HCT116 (cell line): ENCODE data around the gene CACNA1E. TPM values are rescaled to one million over a fixed set of nuclear protein-coding genes. Genes with fewer than 3 reads are reported as not detected.

Experiments
- ATAC-seq: fragments of 200-7000 bp; cut with Tn5 transposase; 2 replicates; pipeline ENCODE4 v1.9.1; 2020; ENCODE audit warnings: mild to moderate bottlenecking, moderate library complexity
- BruUV-seq: library from RNA; stranded (reverse); fragments of 400-500 nt; replicated peaks from 2 replicates; lab custom pipeline; 2021; lab: Mats Ljungman, UMichigan
- CTCF ChIA-PET: fragments of 300-600 bp; sonication (Branson Sonifier 250); formaldehyde crosslinking; loops from one replicate; lab custom pipeline; 2021; ENCODE audit warnings: antibody characterized with exemption; lab: Charles Lee
- POLR2A ChIA-PET: fragments of 300-600, 350-600 bp; sonication (Branson Sonifier 250); formaldehyde crosslinking; loops from one replicate; lab custom pipeline; 2021; ENCODE audit warnings: antibody characterized with exemption; lab: Charles Lee
- RAD21 ChIA-PET, 2 experiments: fragments of 300-600 bp; sonication (Branson Sonifier 250); formaldehyde crosslinking; loops; one replicate each; lab custom pipeline; 2023; ENCODE audit warnings: low total read pairs in 2 of 2; ENCODE audit not compliant: uncharacterized antibody in 2 of 2, unreplicated experiment in 2 of 2, low non-redundant PET in 1 of 2; lab: Charles Lee
- DNase-seq: peaks from one replicate; pipeline ENCODE4 v3.0.0-alpha.2; 2010; ENCODE audit warnings: low read depth, low spot score
- H2AFZ ChIP-seq: fragments of 200-600 bp; shearing (Covaris generic), sonication (generic); 2 replicates; pipeline ENCODE4 v1.6.1; 2017; ENCODE audit warnings: low read depth, mixed run types, mixed read lengths, antibody characterized with exemption, low read length; ENCODE audit not compliant: poor library complexity, severe bottlenecking
- H3K27ac ChIP-seq: 2 replicates; pipeline ENCODE4 v1.5.1; 2012; ENCODE audit warnings: low read depth, low read length
- H3K27me3 ChIP-seq: fragments of 200-600 bp; sonication (generic); 2 replicates; pipeline ENCODE4 v1.6.1; 2016; ENCODE audit warnings: mixed run types, low read length, mixed read lengths; ENCODE audit not compliant: insufficient read depth
- H3K36me3 ChIP-seq, 2 experiments: fragments of 200-500 bp in 1 of 2; fragments of 200-600 bp in 1 of 2; sonication (Bioruptor generic) in 1 of 2; sonication (generic) in 1 of 2; 2 replicates each; pipeline versions ENCODE4 v1.5.1 to v1.6.1; 2014 to 2016; ENCODE audit warnings: low read length in 2 of 2, inconsistent platforms in 1 of 2, mixed read lengths in 1 of 2, mixed run types in 1 of 2; ENCODE audit not compliant: insufficient read depth in 2 of 2, control insufficient read depth in 1 of 2
- H3K4me1 ChIP-seq, 2 experiments: fragments of 200-600 bp in 1 of 2; sonication (generic) in 1 of 2; 2 replicates each; pipeline versions ENCODE4 v1.5.1 to v1.6.1; 2012 to 2017; ENCODE audit warnings: low read length in 2 of 2, inconsistent platforms in 1 of 2, mild to moderate bottlenecking in 1 of 2, mixed read lengths in 1 of 2, mixed run types in 1 of 2, moderate library complexity in 1 of 2; ENCODE audit not compliant: insufficient read depth in 2 of 2, control insufficient read depth in 1 of 2
- H3K4me2 ChIP-seq: fragments of 200-600 bp; sonication (generic); 2 replicates; pipeline ENCODE4 v1.6.1; 2017; ENCODE audit warnings: mixed run types, low read length, mixed read lengths
- H3K4me3 ChIP-seq, 2 experiments: fragments of 200-600 bp in 1 of 2; sonication (generic) in 1 of 2; replicated peaks in 1 of 2; 2 replicates each; pipeline ENCODE4 v1.5.1; 2011 to 2016; ENCODE audit warnings: low read length in 2 of 2, control low read depth in 1 of 2, low read depth in 1 of 2, mild to moderate bottlenecking in 1 of 2, mixed read lengths in 1 of 2, mixed run types in 1 of 2
- H3K79me2 ChIP-seq: fragments of 200-600 bp; sonication (generic); 2 replicates; pipeline ENCODE4 v1.6.1; 2017; ENCODE audit warnings: mild to moderate bottlenecking, mixed run types, low read length, moderate library complexity, mixed read lengths; ENCODE audit not compliant: insufficient read depth
- H3K9ac ChIP-seq: fragments of 200-600 bp; sonication (generic); 2 replicates; pipeline ENCODE4 v1.6.1; 2016; ENCODE audit warnings: low read length, mixed read lengths
- H3K9me2 ChIP-seq: fragments of 200-600 bp; sonication (generic), shearing (Covaris generic); 2 replicates; pipeline ENCODE4 v1.6.1; 2017; ENCODE audit warnings: mixed run types, mild to moderate bottlenecking, moderate library complexity; ENCODE audit not compliant: insufficient read depth
- H3K9me3 ChIP-seq, 2 experiments: fragments of 200-500 bp in 1 of 2; fragments of 200-600 bp in 1 of 2; sonication (Bioruptor generic) in 1 of 2; sonication (generic) in 1 of 2; 2 replicates each; pipeline ENCODE4 v1.6.1; 2014 to 2017; ENCODE audit warnings: low read length in 2 of 2, mixed read lengths in 2 of 2, inconsistent platforms in 1 of 2, low read depth in 1 of 2, mild to moderate bottlenecking in 1 of 2, mixed run types in 1 of 2, moderate library complexity in 1 of 2; ENCODE audit not compliant: control insufficient read depth in 1 of 2, insufficient read depth in 1 of 2
- H4K20me1 ChIP-seq: fragments of 200-600 bp; sonication (generic), shearing (Covaris generic); 2 replicates; pipeline ENCODE4 v1.6.1; 2017; ENCODE audit warnings: mixed run types, mild to moderate bottlenecking, moderate library complexity; ENCODE audit not compliant: insufficient read depth
- EGR1 ChIP-seq: IDR thresholded peaks from 2 replicates; pipeline ENCODE4 v1.6.1; 2012; ENCODE audit warnings: low read depth
- EZH2phosphoT487 ChIP-seq: fragments of 200-600 bp; IDR thresholded peaks from 2 replicates; pipeline ENCODE4 v1.6.1; 2018; ENCODE audit warnings: antibody characterized with exemption, borderline replicate concordance
- POLR2A ChIP-seq: IDR thresholded peaks from 2 replicates; pipeline ENCODE4 v1.7.0; 2011; ENCODE audit warnings: borderline replicate concordance; ENCODE audit not compliant: insufficient read depth, insufficient read length; ENCODE audit errors: extremely low read depth
- POLR2AphosphoS5 ChIP-seq: IDR thresholded peaks from 2 replicates; pipeline ENCODE4 v1.6.1; 2011; ENCODE audit warnings: mild to moderate bottlenecking, low read depth, low read length, moderate library complexity
- RAD21 ChIP-seq: IDR thresholded peaks from 2 replicates; pipeline ENCODE4 v1.6.1; 2012; ENCODE audit warnings: low read depth, mild to moderate bottlenecking
- TCF7L2 ChIP-seq: IDR thresholded peaks from 2 replicates; pipeline ENCODE4 v1.7.0; 2011; ENCODE audit warnings: borderline replicate concordance, inconsistent platforms; ENCODE audit not compliant: insufficient read depth, insufficient read length; ENCODE audit errors: extremely low read depth
- intact Hi-C: fragments of 100-400 bp; cut with micrococcal nuclease; formaldehyde crosslinking; loops from 2 replicates; pipeline ENCODE4 v1.10.0; 2022
- total RNA-seq: library from RNA; stranded (reverse); gene quantifications from one replicate; pipeline ENCODE4 v1.2.1, GENCODE V29; 2021; ENCODE audit not compliant: unreplicated experiment
- TF ChIP-seq, protein P1 (sequence below): IDR thresholded peaks from 2 replicates; pipeline ENCODE4 v1.6.1; 2012; ENCODE audit warnings: low read depth
- TF ChIP-seq, protein P2 (sequence below): IDR thresholded peaks from 2 replicates; pipeline ENCODE4 v1.6.1; 2011; ENCODE audit warnings: mild to moderate bottlenecking, low read length, moderate library complexity; ENCODE audit not compliant: insufficient replicate concordance; ENCODE audit errors: extremely low read depth
- TF ChIP-seq, protein P3 (sequence below): IDR thresholded peaks from 2 replicates; pipeline ENCODE4 v1.6.1; 2012

CACNA1E gene
- total RNA-seq, 1 experiment from 2014 or later = 0.02 TPM

DNA sequence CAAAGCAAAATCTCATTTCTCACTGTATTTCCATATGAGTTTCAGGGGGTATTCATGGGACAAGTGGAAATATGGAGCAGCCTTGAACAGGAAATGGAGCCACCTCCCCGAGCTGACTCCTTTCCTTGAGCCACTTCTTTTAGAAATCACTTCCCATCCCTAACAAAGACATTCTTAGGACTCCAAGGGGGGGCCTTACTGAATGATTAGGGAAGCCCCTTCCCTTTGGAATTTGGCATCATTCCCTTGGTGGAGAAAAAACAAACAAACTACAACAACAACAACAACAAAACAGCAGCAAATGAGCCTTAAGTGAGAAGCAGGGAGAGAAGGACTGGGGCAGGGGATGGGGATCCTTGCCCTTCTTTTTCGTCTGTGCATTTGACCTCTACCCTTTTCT is 299.9 kb downstream of the CACNA1E start:
- ATAC-seq (no peak), DNase-seq (no peak)
- Histone ChIP-seq H3K9me3 (no peaks in the 10 kb centered on the region), H2AFZ (no peak overlapping the region), H3K9ac (no peak overlapping the region), H3K27me3 (peaks cover 80% of the 10 kb centered on the region), H3K4me1 (no peaks in the 10 kb centered on the region), H4K20me1 (no peaks in the 10 kb centered on the region), H3K27ac (no peak overlapping the region), H3K79me2 (no peaks in the 10 kb centered on the region), H3K9me2 (no peaks in the 10 kb centered on the region), H3K4me2 (no peak overlapping the region), H3K4me3 (no peak overlapping the region), H3K36me3 (no peaks in the 10 kb centered on the region)
- POLR2A ChIA-PET = no interaction called here
- TF ChIP-seq, protein P1, sequence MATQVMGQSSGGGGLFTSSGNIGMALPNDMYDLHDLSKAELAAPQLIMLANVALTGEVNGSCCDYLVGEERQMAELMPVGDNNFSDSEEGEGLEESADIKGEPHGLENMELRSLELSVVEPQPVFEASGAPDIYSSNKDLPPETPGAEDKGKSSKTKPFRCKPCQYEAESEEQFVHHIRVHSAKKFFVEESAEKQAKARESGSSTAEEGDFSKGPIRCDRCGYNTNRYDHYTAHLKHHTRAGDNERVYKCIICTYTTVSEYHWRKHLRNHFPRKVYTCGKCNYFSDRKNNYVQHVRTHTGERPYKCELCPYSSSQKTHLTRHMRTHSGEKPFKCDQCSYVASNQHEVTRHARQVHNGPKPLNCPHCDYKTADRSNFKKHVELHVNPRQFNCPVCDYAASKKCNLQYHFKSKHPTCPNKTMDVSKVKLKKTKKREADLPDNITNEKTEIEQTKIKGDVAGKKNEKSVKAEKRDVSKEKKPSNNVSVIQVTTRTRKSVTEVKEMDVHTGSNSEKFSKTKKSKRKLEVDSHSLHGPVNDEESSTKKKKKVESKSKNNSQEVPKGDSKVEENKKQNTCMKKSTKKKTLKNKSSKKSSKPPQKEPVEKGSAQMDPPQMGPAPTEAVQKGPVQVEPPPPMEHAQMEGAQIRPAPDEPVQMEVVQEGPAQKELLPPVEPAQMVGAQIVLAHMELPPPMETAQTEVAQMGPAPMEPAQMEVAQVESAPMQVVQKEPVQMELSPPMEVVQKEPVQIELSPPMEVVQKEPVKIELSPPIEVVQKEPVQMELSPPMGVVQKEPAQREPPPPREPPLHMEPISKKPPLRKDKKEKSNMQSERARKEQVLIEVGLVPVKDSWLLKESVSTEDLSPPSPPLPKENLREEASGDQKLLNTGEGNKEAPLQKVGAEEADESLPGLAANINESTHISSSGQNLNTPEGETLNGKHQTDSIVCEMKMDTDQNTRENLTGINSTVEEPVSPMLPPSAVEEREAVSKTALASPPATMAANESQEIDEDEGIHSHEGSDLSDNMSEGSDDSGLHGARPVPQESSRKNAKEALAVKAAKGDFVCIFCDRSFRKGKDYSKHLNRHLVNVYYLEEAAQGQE = no peak
- TF ChIP-seq POLR2AphosphoS5 = no peak
- TF ChIP-seq, protein P2, sequence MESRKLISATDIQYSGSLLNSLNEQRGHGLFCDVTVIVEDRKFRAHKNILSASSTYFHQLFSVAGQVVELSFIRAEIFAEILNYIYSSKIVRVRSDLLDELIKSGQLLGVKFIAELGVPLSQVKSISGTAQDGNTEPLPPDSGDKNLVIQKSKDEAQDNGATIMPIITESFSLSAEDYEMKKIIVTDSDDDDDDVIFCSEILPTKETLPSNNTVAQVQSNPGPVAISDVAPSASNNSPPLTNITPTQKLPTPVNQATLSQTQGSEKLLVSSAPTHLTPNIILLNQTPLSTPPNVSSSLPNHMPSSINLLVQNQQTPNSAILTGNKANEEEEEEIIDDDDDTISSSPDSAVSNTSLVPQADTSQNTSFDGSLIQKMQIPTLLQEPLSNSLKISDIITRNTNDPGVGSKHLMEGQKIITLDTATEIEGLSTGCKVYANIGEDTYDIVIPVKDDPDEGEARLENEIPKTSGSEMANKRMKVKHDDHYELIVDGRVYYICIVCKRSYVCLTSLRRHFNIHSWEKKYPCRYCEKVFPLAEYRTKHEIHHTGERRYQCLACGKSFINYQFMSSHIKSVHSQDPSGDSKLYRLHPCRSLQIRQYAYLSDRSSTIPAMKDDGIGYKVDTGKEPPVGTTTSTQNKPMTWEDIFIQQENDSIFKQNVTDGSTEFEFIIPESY = no peak
- TF ChIP-seq POLR2A = no peak
- no peak for TF ChIP-seq RAD21
- no peak for TF ChIP-seq EGR1
- TF ChIP-seq, protein P3, sequence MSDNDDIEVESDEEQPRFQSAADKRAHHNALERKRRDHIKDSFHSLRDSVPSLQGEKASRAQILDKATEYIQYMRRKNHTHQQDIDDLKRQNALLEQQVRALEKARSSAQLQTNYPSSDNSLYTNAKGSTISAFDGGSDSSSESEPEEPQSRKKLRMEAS = no peak
- TF ChIP-seq EZH2phosphoT487 = no peak
- no peak for TF ChIP-seq TCF7L2
- intact Hi-C loops = no loop called here
- no TSS peak for BruUV-seq
- RAD21 ChIA-PET = no interaction called here
- CTCF ChIA-PET = no interaction called here
